ENCODE results near the gene CORO2A.

Gene CORO2A

GRCh38 chr9:98192503-98193335 lies at the start of gene CORO2A:
CORO2A (minus strand) TSS chr9:98192637; CDS start chr9:98157660, 34,977 bp downstream.
- peak; percentile 61 for DNase-seq (ENCODE audit: low read depth)
- peak; percentile 59 for TF ChIP-seq CTCF (IDR thresholded peaks at IDR 0.05; ENCODE audit: low read length, missing control alignments)
- peak within 1 kb of the TSS; percentile 65 for H3K4me3 ChIP-seq (replicated peaks; ENCODE audit: low read depth, low read length)

GRCh38 chr9:98241357-98242300 lies 49.2 kb upstream of the CORO2A start:
- TF ChIP-seq CTCF (IDR thresholded peaks at IDR 0.05; ENCODE audit: low read length, missing control alignments): peak; percentile 17
- DNase-seq (ENCODE audit: low read depth): no peak
- H3K4me3 ChIP-seq (replicated peaks; ENCODE audit: low read depth, low read length): no peak overlapping the region

- no peak for TF ChIP-seq CTCF (IDR thresholded peaks at IDR 0.05; ENCODE audit: low read length, missing control alignments)
- no peak for DNase-seq (ENCODE audit: low read depth)
- H3K4me3 ChIP-seq (replicated peaks; ENCODE audit: low read depth, low read length): no peak overlapping the region
Observed at GRCh38 chr9:98240475-98240874, 48.0 kb upstream of the CORO2A start.

- no peak for DNase-seq (ENCODE audit: low read depth)
- no peak for TF ChIP-seq CTCF (IDR thresholded peaks at IDR 0.05; ENCODE audit: low read length, missing control alignments)
- H3K4me3 ChIP-seq (replicated peaks; ENCODE audit: low read depth, low read length): no peak overlapping the region
Observed at GRCh38 chr9:98236901-98237487, 44.6 kb upstream of the CORO2A start.

GRCh38 chr9:98235126-98235525 lies 42.7 kb upstream of the CORO2A start:
- no peak for TF ChIP-seq CTCF (IDR thresholded peaks at IDR 0.05; ENCODE audit: low read length, missing control alignments)
- H3K4me3 ChIP-seq (replicated peaks; ENCODE audit: low read depth, low read length): no peak overlapping the region
- DNase-seq (ENCODE audit: low read depth): no peak

- TF ChIP-seq CTCF (IDR thresholded peaks at IDR 0.05; ENCODE audit: low read length, missing control alignments): peak; percentile 5
- H3K4me3 ChIP-seq (replicated peaks; ENCODE audit: low read depth, low read length): no peak overlapping the region
- no peak for DNase-seq (ENCODE audit: low read depth)
Observed at GRCh38 chr9:98234245-98234825, 41.9 kb upstream of the CORO2A start.

All from fibroblast of pulmonary artery (primary cell).